ENCODE results near the gene RASL10B. TPM values are rescaled to one million over a fixed set of nuclear protein-coding genes. Genes with fewer than 3 reads are reported as not detected.

The RASL10B gene
- total RNA-seq, 2 experiments from 2014 or later: 0.22 to 0.47 TPM

DNA sequence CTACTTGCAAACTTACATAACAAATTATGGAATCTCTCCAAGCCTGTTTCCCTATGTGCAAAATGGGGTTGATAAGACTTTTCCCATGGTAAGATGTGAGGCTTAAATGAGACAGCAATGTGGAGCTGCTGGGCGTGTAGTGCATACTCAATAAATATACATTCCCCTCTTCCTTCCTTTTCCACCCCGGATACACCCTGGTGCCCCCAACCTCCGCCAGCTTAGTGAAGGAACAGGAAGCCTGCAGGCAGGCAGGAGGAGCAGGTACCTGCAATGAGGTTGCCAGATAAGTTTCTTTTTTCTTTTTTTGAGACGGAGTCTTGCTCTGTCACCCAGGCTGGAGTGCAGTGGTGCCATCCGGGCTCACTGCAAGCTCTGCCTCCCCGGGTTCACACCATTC is 44.1 kb downstream of the RASL10B start:
- POLR2A ChIA-PET: interaction anchor here (1.0 kb wide), 1 partner anchor 11 kb away, joined by 3 read pairs; no protein-coding TSS in a partner anchor
- intact Hi-C loops (cut with DNase I, micrococcal nuclease): no loop called here
- CTCF ChIA-PET: interaction anchor here (1.3 kb wide), 1 partner anchor 11 kb away, joined by 6 read pairs; no protein-coding TSS in a partner anchor

DNA sequence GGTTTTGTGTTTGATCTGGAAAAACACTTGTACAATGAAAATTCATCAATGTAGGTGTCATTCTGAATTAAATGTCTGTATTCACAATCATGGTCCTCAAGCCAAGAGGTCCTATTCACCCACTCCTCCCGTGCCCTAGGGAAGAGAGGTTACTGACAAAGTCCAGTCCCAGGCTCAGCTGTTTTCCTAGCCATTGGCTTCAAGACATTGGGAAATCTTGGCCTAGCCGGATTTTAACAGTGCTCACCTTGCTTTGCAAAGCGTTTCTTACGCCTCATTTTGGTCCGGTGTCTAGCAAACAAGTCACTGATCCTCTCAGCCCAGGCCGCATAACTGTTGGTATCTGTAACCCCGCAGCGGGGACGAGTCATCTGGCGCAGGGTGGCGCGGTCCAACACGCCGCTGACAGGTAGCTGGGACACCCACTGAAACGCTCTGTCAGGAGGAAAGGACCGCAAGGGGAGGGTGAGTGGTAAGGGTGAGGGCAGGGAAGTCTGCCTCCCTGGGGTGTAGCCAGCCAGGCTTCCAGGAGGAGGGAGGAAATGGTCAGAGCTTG is 47.3 kb downstream of the RASL10B start:
- Mint-ChIP-seq H3K9me3 (no peaks in the 10 kb centered on the region), H3K4me1 (ENCODE audit: low read depth) (no peaks in the 10 kb centered on the region), H3K27ac (no peak overlapping the region), H3K36me3 (ENCODE audit: low read depth) (peaks cover 5% of the 10 kb centered on the region), H3K27me3 (no peaks in the 10 kb centered on the region), H3K4me3 (no peak overlapping the region)
- intact Hi-C loops (cut with DNase I, micrococcal nuclease): no loop called here
- H3K27me3 ChIP-seq (ENCODE audit: control insufficient read depth in 1 of 2, insufficient read depth in 2 of 2, low read length in 2 of 2): no peaks in the 10 kb centered on the region
- POLR2A ChIA-PET: no interaction called here
- no peaks in the 10 kb centered on the region for H3K9me3 ChIP-seq (ENCODE audit: control insufficient read depth in 1 of 2, insufficient read depth in 1 of 2, low read length in 2 of 2)
- no peak overlapping the region for H3K27ac ChIP-seq (ENCODE audit: low read depth in 1 of 2, low read length in 2 of 2)
- TF ChIP-seq CTCF (IDR thresholded peaks at IDR 0.05): no peak
- ATAC-seq (ENCODE audit: poor library complexity): no peak
- DNase-seq: no peak
- no peaks in the 10 kb centered on the region for H3K4me1 ChIP-seq (ENCODE audit: insufficient read depth, low read length)
- CTCF ChIA-PET: interaction anchor here (0.6 kb wide), 1 partner anchor 170 kb away, joined by 3 read pairs; no protein-coding TSS in a partner anchor
- no peaks in the 10 kb centered on the region for H3K36me3 ChIP-seq (ENCODE audit: insufficient read depth, low read length)
- no peak overlapping the region for H3K4me3 ChIP-seq (ENCODE audit: low read length)

More for the DNA sequence above, 44.1 kb downstream of the RASL10B start:
- no peak overlapping the region for H3K27ac Mint-ChIP-seq
- no peak for ATAC-seq (ENCODE audit: poor library complexity)
- Histone ChIP-seq H3K27ac (ENCODE audit: low read depth in 1 of 2, low read length in 2 of 2) (no peak overlapping the region), H3K4me3 (ENCODE audit: low read length) (no peak overlapping the region), H3K27me3 (ENCODE audit: control insufficient read depth in 1 of 2, insufficient read depth in 2 of 2, low read length in 2 of 2) (peaks cover 0 to 2% of the 10 kb centered on the region in 2 experiments), H3K9me3 (ENCODE audit: control insufficient read depth in 1 of 2, insufficient read depth in 1 of 2, low read length in 2 of 2) (no peaks in the 10 kb centered on the region), H3K4me1 (ENCODE audit: insufficient read depth, low read length) (no peaks in the 10 kb centered on the region), H3K36me3 (ENCODE audit: insufficient read depth, low read length) (no peaks in the 10 kb centered on the region)
- TF ChIP-seq CTCF (IDR thresholded peaks at IDR 0.05): no peak
- DNase-seq: no peak
- H3K27me3 Mint-ChIP-seq: no peaks in the 10 kb centered on the region
- peaks cover 5% of the 10 kb centered on the region for H3K36me3 Mint-ChIP-seq (ENCODE audit: low read depth)
- no peak overlapping the region for H3K4me3 Mint-ChIP-seq
- H3K9me3 Mint-ChIP-seq: no peaks in the 10 kb centered on the region
- no peaks in the 10 kb centered on the region for H3K4me1 Mint-ChIP-seq (ENCODE audit: low read depth)

GRCh38 chr17:35780950-35781349 is 49.5 kb downstream of the RASL10B start:
- H3K9me3 Mint-ChIP-seq: no peaks in the 10 kb centered on the region
- TF ChIP-seq CTCF (IDR thresholded peaks at IDR 0.05): no peak
- Histone ChIP-seq H3K36me3 (ENCODE audit: insufficient read depth, low read length) (no peaks in the 10 kb centered on the region), H3K27me3 (ENCODE audit: control insufficient read depth in 1 of 2, insufficient read depth in 2 of 2, low read length in 2 of 2) (no peaks in the 10 kb centered on the region), H3K27ac (ENCODE audit: low read depth in 1 of 2, low read length in 2 of 2) (no peak overlapping the region), H3K9me3 (ENCODE audit: control insufficient read depth in 1 of 2, insufficient read depth in 1 of 2, low read length in 2 of 2) (no peaks in the 10 kb centered on the region), H3K4me3 (ENCODE audit: low read length) (no peak overlapping the region), H3K4me1 (ENCODE audit: insufficient read depth, low read length) (no peaks in the 10 kb centered on the region)
- H3K27me3 Mint-ChIP-seq: no peaks in the 10 kb centered on the region
- peaks cover 5% of the 10 kb centered on the region for H3K36me3 Mint-ChIP-seq (ENCODE audit: low read depth)
- no peak for DNase-seq
- H3K4me1 Mint-ChIP-seq (ENCODE audit: low read depth): no peaks in the 10 kb centered on the region
- no peak overlapping the region for H3K27ac Mint-ChIP-seq
- ChIA-PET POLR2A (interaction anchor here (0.8 kb wide), 1 partner anchor 36 kb away, joined by 3 read pairs; no protein-coding TSS in a partner anchor), CTCF (interaction anchor here (1.5 kb wide), 1 partner anchor 34 kb away, joined by 3 read pairs; no protein-coding TSS in a partner anchor)
- no peak for ATAC-seq (ENCODE audit: poor library complexity)
- intact Hi-C loops (cut with DNase I, micrococcal nuclease): no loop called here
- H3K4me3 Mint-ChIP-seq: no peak overlapping the region

All from CD4-positive, alpha-beta T cell (primary cell).